HG03135 (cell line): ENCODE results near the gene MIOS.
"Not testable (repeated sequence)": the region's sequence is repeated elsewhere in the genome, so short reads cannot be mapped to it uniquely, and the experiment has no call there.

ENCODE experiments used
- ATAC-seq: cut with Tn5 transposase; IDR thresholded peaks from one replicate; pipeline ENCODE4 v1.9.1; 2021; ENCODE audit warnings: mild to moderate bottlenecking, moderate library complexity; ENCODE audit not compliant: unreplicated experiment

MIOS gene

DNA sequence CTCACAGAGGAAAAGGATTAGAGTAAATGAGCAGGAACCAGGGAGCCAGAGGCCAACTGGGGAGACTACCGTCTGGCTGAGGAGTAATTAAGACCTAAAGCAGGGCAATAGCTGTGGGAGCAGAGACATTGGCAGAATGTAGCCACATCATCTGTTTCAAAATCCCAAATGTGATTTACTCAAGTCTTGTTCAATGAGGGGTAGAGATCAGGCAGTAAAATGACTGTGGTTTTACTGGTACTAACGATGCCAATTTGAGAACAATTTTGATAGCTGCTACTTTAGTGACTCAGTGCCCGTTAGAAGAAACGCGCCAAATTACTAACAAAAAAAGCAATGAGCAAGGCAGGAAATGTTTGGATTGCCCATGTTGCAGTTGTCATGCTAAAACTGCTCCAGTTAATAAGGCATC is 12.7 kb upstream of the MIOS start:
- ATAC-seq = no peak

GRCh38 chr7:7554649-7555575 is 11.8 kb upstream of the MIOS start:
- no peak for ATAC-seq

GRCh38 chr7:7556852-7557251 is 9.8 kb upstream of the MIOS start:
- ATAC-seq = no peak

- ATAC-seq = no peak
Observed at GRCh38 chr7:7557252-7557651, 9.4 kb upstream of the MIOS start.

DNA sequence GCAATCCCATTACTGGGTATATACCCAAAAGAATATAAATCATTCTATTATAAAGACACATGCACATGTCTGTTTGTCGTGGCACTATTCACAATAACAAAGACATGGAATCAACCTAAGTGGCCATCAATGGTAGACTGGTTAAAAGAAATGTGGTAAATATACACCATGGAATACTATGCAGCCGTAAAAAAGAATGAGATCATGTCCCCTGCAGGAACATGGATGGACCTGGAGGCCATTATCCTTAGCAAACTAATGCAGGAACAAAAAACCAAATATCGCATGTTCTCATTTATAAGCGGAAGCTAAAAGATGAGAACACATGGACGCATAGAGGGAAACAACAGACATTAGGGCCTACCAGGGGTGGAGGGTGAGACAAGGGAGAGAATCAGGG is 5.1 kb upstream of the MIOS start:
- ATAC-seq = not testable (repeated sequence)

DNA sequence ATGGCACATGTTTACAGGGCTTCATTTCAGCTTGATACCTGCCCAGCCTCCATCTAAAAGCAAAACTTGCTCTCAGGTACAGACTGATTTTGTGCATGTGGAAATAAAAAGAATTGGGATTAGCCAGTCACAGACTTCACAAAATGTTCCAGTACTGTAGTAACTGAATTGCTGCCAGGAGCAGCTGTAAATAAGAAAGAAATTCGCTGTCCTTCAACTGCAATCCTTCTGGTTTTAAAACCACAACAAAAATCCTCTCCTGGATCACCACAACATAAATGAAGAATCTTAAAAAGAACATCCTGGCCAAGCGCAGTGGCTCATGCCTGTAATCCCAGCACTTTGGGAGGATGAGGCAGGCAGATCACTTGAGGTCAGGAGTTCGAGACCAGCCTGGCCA is 3.9 kb upstream of the MIOS start:
- ATAC-seq = no peak

- no peak for ATAC-seq
Observed at GRCh38 chr7:7563269-7563668, 3.4 kb upstream of the MIOS start.

- ATAC-seq = no peak
Observed at GRCh38 chr7:7563813-7564212, 2.9 kb upstream of the MIOS start.

DNA sequence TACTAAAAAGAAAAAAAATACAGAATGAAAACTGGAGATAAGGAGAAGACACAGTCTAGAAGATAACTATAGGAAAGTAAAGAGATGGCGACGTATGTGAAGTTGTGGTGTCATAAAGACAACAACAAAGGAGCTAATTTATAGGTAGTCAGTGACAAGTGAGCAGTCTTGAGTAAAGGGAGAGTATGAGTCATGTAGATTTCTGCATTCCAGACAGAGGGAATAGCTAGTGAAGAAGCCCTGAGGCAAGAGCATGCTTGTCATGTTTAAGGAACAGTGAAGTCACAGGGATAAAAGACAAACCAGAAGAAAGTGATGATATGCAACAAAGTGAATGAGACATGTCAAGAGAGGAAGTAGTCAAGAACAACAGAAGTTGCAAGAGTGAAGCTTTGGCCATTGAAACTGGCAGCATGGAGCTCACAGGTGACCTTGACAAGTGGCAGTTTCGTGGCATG is 2.3 kb upstream of the MIOS start:
- no peak for ATAC-seq

GRCh38 chr7:7565018-7565680 is 1.5 kb upstream of the MIOS start:
- ATAC-seq = no peak

GRCh38 chr7:7565746-7566650 is 686 bp upstream of the MIOS start:
- ATAC-seq = peak; percentile 27

DNA sequence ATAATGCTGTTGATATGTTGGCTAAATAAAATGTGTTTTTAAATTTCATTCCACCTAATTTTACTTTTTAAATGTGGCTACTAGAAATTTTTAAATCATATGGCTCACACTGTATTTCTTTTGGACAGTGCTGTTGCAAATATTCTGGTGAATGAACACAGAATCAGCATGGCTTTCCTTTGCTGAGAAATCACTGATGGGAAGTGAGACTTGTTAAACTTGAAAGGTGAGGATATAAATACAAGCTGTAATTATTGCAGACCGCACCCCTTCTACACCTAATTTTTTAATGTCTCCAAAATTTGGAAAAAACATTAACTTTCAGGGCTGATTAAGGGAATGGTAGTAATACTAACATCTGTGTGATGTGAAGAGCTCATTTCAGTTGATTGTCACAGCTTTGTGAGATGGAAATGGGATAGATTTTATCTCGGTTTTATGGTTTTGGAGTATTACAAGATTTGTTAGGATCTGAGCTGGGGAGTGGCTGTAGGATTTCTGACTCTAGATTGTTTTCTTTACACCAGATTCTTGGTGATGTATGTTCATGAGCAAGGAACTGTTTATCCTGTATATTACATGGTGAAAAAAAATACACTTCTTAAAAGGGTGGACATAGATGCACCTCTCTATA is 1.3 kb downstream of the MIOS start:
- ATAC-seq = no peak

DNA sequence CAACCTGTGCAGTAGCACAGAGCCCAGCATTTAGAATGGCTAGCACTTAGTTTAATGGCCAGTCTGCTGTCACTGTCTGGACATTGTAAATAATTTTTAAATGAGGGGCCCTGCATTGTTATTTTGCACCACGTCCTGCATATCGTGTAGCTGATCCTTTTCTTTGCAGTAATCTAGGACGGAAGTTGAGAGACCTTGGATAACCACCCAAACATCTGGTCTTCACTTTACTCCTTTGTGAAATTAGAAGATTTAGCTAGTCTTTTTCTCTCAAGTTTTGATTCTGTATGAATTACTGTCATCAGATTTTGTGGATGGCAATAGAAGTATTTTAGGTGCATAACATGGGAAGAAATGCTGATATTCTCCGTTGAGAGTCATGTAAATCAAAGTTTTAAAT is 1.9 kb downstream of the MIOS start:
- no peak for ATAC-seq

GRCh38 chr7:7569081-7569527 is 2.4 kb downstream of the MIOS start:
- peak; percentile 41 for ATAC-seq

- peak; percentile 18 for ATAC-seq
Observed at GRCh38 chr7:7569615-7570014, 2.9 kb downstream of the MIOS start.

GRCh38 chr7:7570584-7570983 is 3.9 kb downstream of the MIOS start:
- ATAC-seq = no peak

DNA sequence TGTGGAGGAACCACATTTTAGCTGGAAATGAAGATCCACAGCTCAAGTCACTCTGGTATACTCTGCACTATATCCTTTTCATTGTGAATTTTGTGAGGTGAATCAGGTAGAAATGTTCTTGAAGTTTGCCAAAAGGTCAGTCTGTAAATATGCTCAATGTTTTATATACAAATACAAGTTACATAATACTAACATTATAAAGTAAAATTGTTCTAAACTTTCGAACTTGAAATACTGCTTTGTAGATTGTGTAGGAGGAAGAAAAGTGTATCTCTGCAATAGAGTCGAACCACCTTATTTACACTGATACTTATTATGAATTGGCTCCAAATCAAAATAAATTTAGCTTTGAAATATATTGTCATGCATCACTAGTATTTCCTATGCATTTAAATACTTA is 7.0 kb downstream of the MIOS start:
- no peak for ATAC-seq

- ATAC-seq = no peak
Observed at GRCh38 chr7:7576344-7576743, 9.7 kb downstream of the MIOS start.

DNA sequence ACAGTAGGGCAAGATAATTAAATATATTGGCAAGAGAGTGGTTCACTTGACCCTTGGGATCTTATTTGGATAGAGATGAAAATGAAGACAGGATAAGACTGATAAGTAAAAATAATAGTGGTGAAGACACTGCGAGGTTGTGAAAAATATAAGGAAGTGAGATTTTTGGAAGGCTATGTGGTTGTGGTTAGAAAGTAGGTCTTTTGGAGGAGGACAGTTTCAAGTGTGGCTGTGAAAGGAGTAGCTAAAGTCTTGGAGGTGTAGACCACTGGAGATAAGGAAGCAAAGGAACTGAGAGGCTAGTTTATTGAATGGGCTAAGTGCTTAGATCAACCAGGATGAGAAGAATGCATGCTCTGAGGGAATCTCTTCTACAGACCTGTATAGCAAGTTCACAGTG is 11.2 kb downstream of the MIOS start:
- peak; percentile 63 for ATAC-seq

DNA sequence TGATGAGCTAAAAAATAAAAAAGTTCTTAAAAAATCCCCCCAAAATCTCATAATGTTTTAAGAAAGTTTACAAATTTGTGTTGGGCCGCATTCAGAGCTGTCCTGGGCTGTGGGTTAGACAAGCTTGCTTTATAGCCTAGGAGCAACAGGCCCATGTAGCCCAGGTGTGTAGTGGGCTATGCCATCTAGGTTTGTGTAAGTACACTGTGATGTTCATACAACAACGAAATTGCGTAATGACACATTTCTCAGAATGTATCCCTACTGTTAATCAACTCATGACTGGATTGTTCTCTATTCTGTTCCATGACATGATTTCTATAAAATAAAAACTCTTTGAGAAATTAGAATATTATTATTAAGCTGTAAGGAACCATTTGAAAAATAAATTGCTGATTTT is 13.0 kb downstream of the MIOS start:
- ATAC-seq = no peak
